ENCODE results near the gene TICRR.

DNA sequence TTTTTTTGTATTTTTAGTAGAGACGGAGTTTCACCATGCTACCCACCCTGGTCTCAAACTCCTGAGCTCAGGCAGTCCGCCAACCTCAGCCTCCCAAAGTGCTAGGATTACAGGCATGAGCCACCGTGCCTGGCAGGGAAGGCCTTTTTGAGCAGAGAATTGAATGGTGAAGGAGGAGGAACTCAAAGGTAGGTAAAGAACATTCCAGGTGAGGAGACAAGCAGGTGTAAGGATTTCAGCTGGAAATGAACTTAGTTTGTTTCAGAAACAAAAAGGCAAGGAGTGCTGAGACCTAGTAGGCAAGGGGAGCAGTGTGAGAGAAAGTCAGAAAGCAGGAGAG lies 2.5 kb downstream of the TICRR start:
- TF ChIP-seq GATA2 (IDR thresholded peaks at IDR 0.05; ENCODE audit: low read depth, low read length), result no peak
- no peak for TF ChIP-seq GATA3 (IDR thresholded peaks at IDR 0.05; ENCODE audit: low read depth, low read length)

Data from SH-SY5Y (cell line).